DND-41 (cell line): Measurements from ENCODE around the gene MDM1.

Experiments
- ATAC-seq: fragments of 200-7000 bp; cut with Tn5 transposase; 3 replicates; pipeline ENCODE4 v1.9.1; 2021; ENCODE audit warnings: low read depth; ENCODE audit not compliant: insufficient read depth
- DNase-seq: peaks from one replicate; pipeline ENCODE4 v3.0.0-alpha.2; 2020
- H2AFZ ChIP-seq: 2 replicates; pipeline ENCODE4 v1.6.0; 2012; ENCODE audit warnings: low read depth, low read length
- H3K27ac ChIP-seq: 2 replicates; pipeline ENCODE4 v1.5.1; 2012; ENCODE audit warnings: low read length, inconsistent platforms
- H3K27me3 ChIP-seq: fragments of 200-600 bp; sonication (generic); 2 replicates; pipeline ENCODE4 v1.6.0; 2012; ENCODE audit warnings: low read length, mild to moderate bottlenecking, inconsistent platforms; ENCODE audit not compliant: insufficient read depth, poor library complexity
- H3K36me3 ChIP-seq: 2 replicates; pipeline ENCODE4 v1.5.1; 2012; ENCODE audit warnings: low read length, inconsistent platforms; ENCODE audit not compliant: insufficient read depth
- H3K4me1 ChIP-seq: 2 replicates; pipeline ENCODE4 v1.5.1; 2012; ENCODE audit warnings: mild to moderate bottlenecking, low read length; ENCODE audit not compliant: insufficient read depth
- H3K4me2 ChIP-seq: 2 replicates; pipeline ENCODE4 v1.6.0; 2012; ENCODE audit warnings: mild to moderate bottlenecking, moderate library complexity, low read length, inconsistent platforms; ENCODE audit not compliant: insufficient read depth
- H3K4me3 ChIP-seq, 2 experiments: fragments of 200-600 bp in 1 of 2; shearing (Covaris generic) in 1 of 2; 2 replicates each; pipeline ENCODE4 v1.5.1; 2012 to 2016; ENCODE audit warnings: inconsistent platforms in 2 of 2, low read length in 2 of 2, mild to moderate bottlenecking in 2 of 2, low read depth in 1 of 2, moderate library complexity in 1 of 2
- H3K79me2 ChIP-seq: 2 replicates; pipeline ENCODE4 v1.6.0; 2012; ENCODE audit warnings: low read length, inconsistent platforms; ENCODE audit not compliant: insufficient read depth
- H3K9ac ChIP-seq: 2 replicates; pipeline ENCODE4 v1.6.0; 2012; ENCODE audit warnings: low read depth, mild to moderate bottlenecking, inconsistent platforms, low read length, moderate library complexity
- H3K9me3 ChIP-seq: 2 replicates; pipeline ENCODE4 v1.5.1; 2012; ENCODE audit warnings: low read length, moderate library complexity, mild to moderate bottlenecking, inconsistent platforms; ENCODE audit not compliant: insufficient read depth, severe bottlenecking
- H4K20me1 ChIP-seq: 2 replicates; pipeline ENCODE4 v1.6.0; 2012; ENCODE audit warnings: low read length; ENCODE audit not compliant: insufficient read depth
- EZH2 ChIP-seq: IDR thresholded peaks from 3 replicates; pipeline ENCODE4 v1.6.1; 2012; ENCODE audit warnings: borderline replicate concordance, low read depth, mild to moderate bottlenecking, moderate library complexity, low read length, inconsistent platforms; ENCODE audit not compliant: severe bottlenecking
- TF ChIP-seq, protein P1 (sequence below): IDR thresholded peaks from 2 replicates; pipeline ENCODE4 v1.5.1; 2012; ENCODE audit warnings: borderline replicate concordance, low read length, moderate library complexity, mild to moderate bottlenecking; ENCODE audit not compliant: poor library complexity, severe bottlenecking; ENCODE audit errors: extremely low read depth

MDM1 gene

DNA sequence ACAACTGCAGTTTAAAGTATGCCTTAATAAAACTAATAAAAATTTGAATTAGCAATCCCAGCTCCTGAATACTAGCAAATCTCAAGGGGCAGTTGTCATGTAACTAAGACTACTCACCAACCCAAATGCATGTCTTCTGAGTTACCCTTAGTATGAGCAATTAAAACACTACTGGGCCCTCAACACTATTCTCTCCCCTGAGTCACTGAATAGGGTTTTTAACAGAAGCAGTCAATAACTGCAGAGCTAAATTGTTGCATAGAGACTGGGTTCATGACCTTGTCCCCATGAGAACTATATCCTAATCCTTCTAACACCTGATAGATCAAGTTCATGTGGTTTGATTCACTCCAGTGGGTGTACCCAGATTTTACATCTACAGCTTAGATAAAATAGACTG is 38.8 kb downstream of the MDM1 start:
- Histone ChIP-seq H3K4me2 (no peak overlapping the region), H3K27me3 (no peaks in the 10 kb centered on the region), H3K4me1 (peaks cover 7% of the 10 kb centered on the region; the same call in 1 of the 2 replicates), H3K9me3 (no peaks in the 10 kb centered on the region), H3K4me3 (no peak overlapping the region), H4K20me1 (no peaks in the 10 kb centered on the region), H3K79me2 (no peaks in the 10 kb centered on the region), H2AFZ (no peak overlapping the region), H3K9ac (no peak overlapping the region), H3K36me3 (peaks cover 19% of the 10 kb centered on the region), H3K27ac (no peak overlapping the region)
- ATAC-seq (no peak), DNase-seq (no peak)
- TF ChIP-seq, protein P1, sequence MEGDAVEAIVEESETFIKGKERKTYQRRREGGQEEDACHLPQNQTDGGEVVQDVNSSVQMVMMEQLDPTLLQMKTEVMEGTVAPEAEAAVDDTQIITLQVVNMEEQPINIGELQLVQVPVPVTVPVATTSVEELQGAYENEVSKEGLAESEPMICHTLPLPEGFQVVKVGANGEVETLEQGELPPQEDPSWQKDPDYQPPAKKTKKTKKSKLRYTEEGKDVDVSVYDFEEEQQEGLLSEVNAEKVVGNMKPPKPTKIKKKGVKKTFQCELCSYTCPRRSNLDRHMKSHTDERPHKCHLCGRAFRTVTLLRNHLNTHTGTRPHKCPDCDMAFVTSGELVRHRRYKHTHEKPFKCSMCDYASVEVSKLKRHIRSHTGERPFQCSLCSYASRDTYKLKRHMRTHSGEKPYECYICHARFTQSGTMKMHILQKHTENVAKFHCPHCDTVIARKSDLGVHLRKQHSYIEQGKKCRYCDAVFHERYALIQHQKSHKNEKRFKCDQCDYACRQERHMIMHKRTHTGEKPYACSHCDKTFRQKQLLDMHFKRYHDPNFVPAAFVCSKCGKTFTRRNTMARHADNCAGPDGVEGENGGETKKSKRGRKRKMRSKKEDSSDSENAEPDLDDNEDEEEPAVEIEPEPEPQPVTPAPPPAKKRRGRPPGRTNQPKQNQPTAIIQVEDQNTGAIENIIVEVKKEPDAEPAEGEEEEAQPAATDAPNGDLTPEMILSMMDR: no peak

DNA sequence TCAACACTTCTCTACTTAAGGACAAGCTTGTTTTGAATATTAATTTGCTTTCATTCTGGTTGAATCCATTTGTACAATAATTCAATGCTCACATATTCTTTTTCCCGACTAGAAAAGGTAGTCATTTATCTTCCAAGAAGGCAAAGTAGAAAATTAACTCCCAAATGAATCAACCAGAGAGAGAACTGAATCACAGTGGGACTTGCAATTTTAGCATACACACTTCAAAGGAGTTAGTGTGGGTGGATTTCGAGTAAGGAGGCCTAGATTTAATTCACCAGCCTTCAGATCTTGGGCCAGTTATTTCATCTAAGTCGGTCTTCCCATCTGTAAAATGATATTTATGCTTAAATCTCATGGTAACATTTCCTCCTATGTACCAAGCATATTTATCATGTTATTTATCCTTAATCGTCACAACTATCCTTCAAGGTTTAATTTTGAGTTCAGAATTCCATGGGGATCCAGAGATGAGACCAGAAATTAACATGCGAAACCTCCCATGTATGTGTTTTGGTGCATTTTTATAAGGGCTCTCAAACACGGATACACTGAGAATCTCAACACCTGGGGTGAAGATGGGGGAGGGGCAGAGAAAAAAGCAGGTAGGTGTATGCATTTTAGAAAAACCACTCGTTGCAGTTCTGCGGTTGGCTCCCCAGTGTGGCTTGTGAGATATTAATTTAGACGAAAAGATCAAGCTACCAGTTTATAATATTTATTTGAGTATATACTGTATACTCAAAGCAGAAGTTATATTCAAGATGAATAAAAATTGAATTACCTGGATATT is 39.8 kb downstream of the MDM1 start:
- Histone ChIP-seq H3K27me3 (no peaks in the 10 kb centered on the region), H3K27ac (no peak overlapping the region), H3K9me3 (no peaks in the 10 kb centered on the region), H3K4me1 (peaks cover 7% of the 10 kb centered on the region; the same call in 1 of the 2 replicates), H2AFZ (no peak overlapping the region), H4K20me1 (no peaks in the 10 kb centered on the region), H3K4me3 (no peak overlapping the region), H3K36me3 (peaks cover 10% of the 10 kb centered on the region; the same call in 1 of the 2 replicates), H3K79me2 (no peaks in the 10 kb centered on the region), H3K4me2 (no peak overlapping the region), H3K9ac (no peak overlapping the region)
- no peak for ATAC-seq
- DNase-seq: no peak
- TF ChIP-seq, protein P1: no peak
- TF ChIP-seq EZH2: no peak

DNA sequence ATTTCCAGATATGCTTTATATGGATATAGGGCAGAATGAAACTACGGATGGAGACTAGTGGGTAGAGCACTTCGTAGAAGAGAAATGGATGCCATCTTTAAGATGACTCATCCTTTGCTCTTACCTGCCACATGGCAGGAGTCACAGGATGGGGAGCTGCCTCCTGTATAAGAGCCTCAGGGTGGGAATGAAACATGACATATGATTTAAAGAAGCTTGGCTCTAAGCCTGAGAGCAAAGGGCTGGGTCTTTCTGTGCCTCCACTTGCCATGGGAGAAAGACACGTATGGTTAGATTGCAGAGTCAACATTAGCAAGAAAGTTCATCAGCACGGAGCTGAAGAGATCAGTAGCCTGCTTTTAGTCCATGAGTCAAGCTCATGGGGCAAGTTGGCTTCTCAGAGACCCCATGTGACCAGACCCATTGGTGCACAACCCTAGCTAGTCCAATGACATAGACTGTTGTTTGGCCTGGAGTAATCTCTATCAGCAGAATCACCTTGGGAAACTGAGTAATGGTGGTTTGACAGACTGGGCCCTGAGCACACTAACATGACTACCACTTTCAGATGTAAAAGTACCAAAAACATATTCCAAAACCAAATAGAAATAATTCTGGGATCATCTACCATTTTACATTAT is 40.6 kb downstream of the MDM1 start:
- ATAC-seq (no peak), DNase-seq (no peak)
- H3K9ac ChIP-seq: no peak overlapping the region
- H3K36me3 ChIP-seq: peaks cover 5% of the 10 kb centered on the region; the same call in 1 of the 2 replicates
- H3K79me2 ChIP-seq: no peaks in the 10 kb centered on the region
- no peaks in the 10 kb centered on the region for H4K20me1 ChIP-seq
- peaks cover 7% of the 10 kb centered on the region; the same call in 1 of the 2 replicates for H3K4me1 ChIP-seq
- no peaks in the 10 kb centered on the region for H3K9me3 ChIP-seq
- no peak overlapping the region for H3K4me2 ChIP-seq
- no peak overlapping the region for H3K4me3 ChIP-seq
- no peak for TF ChIP-seq EZH2
- TF ChIP-seq, protein P1: no peak
- H3K27ac ChIP-seq: no peak overlapping the region
- H2AFZ ChIP-seq: no peak overlapping the region
- H3K27me3 ChIP-seq: no peaks in the 10 kb centered on the region
